Measurements from ENCODE around the gene C2orf78. TPM values are rescaled to one million over a fixed set of nuclear protein-coding genes. Genes with fewer than 3 reads are reported as not detected.

C2orf78 gene
- total and polyA plus RNA-seq, 2 experiments from 2014 or later: 0.18 TPM; not detected in 1

- H3K27ac ChIP-seq: no peak overlapping the region
- no peaks in the 10 kb centered on the region for H3K4me1 ChIP-seq (ENCODE audit: low read depth)
- H3K9me3 ChIP-seq (ENCODE audit: low read depth): no peaks in the 10 kb centered on the region
- TF ChIP-seq CTCF (IDR thresholded peaks at IDR 0.05; ENCODE audit: low read depth, low read length): no peak
- no peak for DNase-seq (ENCODE audit: low read depth in 1 of 2, low spot score in 1 of 2)
- H3K4me3 ChIP-seq: no peak overlapping the region
- H3K36me3 ChIP-seq: peaks cover 18% of the 10 kb centered on the region
- no peaks in the 10 kb centered on the region for H3K27me3 ChIP-seq
Observed at GRCh38 chr2:73841912-73842738, 58.1 kb downstream of the C2orf78 start.

- Histone ChIP-seq H3K27ac (no peak overlapping the region), H3K36me3 (peaks cover 24% of the 10 kb centered on the region)
Observed at GRCh38 chr2:73842739-73843019, 58.7 kb downstream of the C2orf78 start.

DNA sequence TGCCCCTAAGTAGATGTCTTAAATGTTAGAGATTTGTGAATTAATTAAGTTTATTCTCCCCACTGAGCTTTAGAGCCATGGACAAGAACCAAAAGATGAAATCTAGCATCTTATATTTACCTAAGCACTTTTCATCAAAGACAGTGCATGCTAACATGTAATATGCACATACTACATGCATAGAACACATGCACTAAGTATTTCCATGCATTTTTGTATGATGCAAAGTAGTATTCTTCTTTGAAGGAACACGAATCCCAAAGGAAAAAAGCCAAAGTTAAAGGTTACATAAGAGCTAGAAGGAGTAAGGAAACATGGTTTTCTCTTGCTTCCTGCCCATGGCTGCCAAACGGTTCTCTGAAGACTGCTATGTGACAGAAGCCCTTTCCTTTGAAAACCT is 60.1 kb downstream of the C2orf78 start:
- Histone ChIP-seq H3K27ac (no peak overlapping the region), H3K4me3 (no peak overlapping the region), H3K36me3 (peaks cover 33% of the 10 kb centered on the region), H3K9me3 (ENCODE audit: low read depth) (no peaks in the 10 kb centered on the region), H3K27me3 (no peaks in the 10 kb centered on the region), H3K4me1 (ENCODE audit: low read depth) (no peaks in the 10 kb centered on the region)
- DNase-seq (ENCODE audit: low read depth in 1 of 2, low spot score in 1 of 2): no peak
- TF ChIP-seq CTCF (IDR thresholded peaks at IDR 0.05; ENCODE audit: low read depth, low read length): no peak

More at GRCh38 chr2:73842739-73843019, 58.7 kb downstream of the C2orf78 start:
- Histone ChIP-seq H3K4me1 (ENCODE audit: low read depth) (no peaks in the 10 kb centered on the region), H3K27me3 (no peaks in the 10 kb centered on the region), H3K9me3 (ENCODE audit: low read depth) (no peaks in the 10 kb centered on the region), H3K4me3 (no peak overlapping the region)
- no peak for DNase-seq (ENCODE audit: low read depth in 1 of 2, low spot score in 1 of 2)
- TF ChIP-seq CTCF (IDR thresholded peaks at IDR 0.05; ENCODE audit: low read depth, low read length): no peak

GRCh38 chr2:73850009-73850408 is 66.0 kb downstream of the C2orf78 start:
- Histone ChIP-seq H3K27me3 (no peaks in the 10 kb centered on the region), H3K9me3 (ENCODE audit: low read depth) (no peaks in the 10 kb centered on the region), H3K27ac (no peak overlapping the region), H3K4me1 (ENCODE audit: low read depth) (no peaks in the 10 kb centered on the region), H3K36me3 (peaks cover 69% of the 10 kb centered on the region), H3K4me3 (no peak overlapping the region)
- no peak for DNase-seq (ENCODE audit: low read depth in 1 of 2, low spot score in 1 of 2)
- no peak for TF ChIP-seq CTCF (IDR thresholded peaks at IDR 0.05; ENCODE audit: low read depth, low read length)

- peak; percentile 16 for TF ChIP-seq CTCF (IDR thresholded peaks at IDR 0.05; ENCODE audit: low read depth, low read length)
- peaks cover 65% of the 10 kb centered on the region for H3K36me3 ChIP-seq
- no peak overlapping the region for H3K27ac ChIP-seq
- H3K4me1 ChIP-seq (ENCODE audit: low read depth): no peaks in the 10 kb centered on the region
- H3K4me3 ChIP-seq: no peak overlapping the region
- DNase-seq (ENCODE audit: low read depth in 1 of 2, low spot score in 1 of 2): peak in 1 of 2 donors; percentile 13
- no peaks in the 10 kb centered on the region for H3K9me3 ChIP-seq (ENCODE audit: low read depth)
- H3K27me3 ChIP-seq: no peaks in the 10 kb centered on the region
Observed at GRCh38 chr2:73851274-73851673, 67.3 kb downstream of the C2orf78 start.
